RWPE2 (cell line): ENCODE data around the gene PPP1R13B.

Source experiments
- ATAC-seq: fragments of 200-7000 bp; cut with Tn5 transposase; 3 replicates; pipeline ENCODE4 v1.9.1; 2021; ENCODE audit warnings: low read depth
- DNase-seq: peaks from one replicate; pipeline ENCODE4 v3.0.0-alpha.2; 2020; ENCODE audit warnings: low spot score
- H3K27ac ChIP-seq: fragments of 450-650 bp; 2 replicates; pipeline ENCODE4 v1.5.1; 2017; ENCODE audit warnings: mild to moderate bottlenecking; ENCODE audit not compliant: poor library complexity, severe bottlenecking
- H3K27me3 ChIP-seq: fragments of 250-450 bp; sonication (Bioruptor Pico); 2 replicates; pipeline ENCODE4 v1.5.1; 2021; ENCODE audit warnings: mild to moderate bottlenecking, moderate library complexity; ENCODE audit not compliant: insufficient read depth, poor library complexity, severe bottlenecking
- H3K36me3 ChIP-seq: fragments of 250-450 bp; sonication (Bioruptor Pico); 2 replicates; pipeline ENCODE4 v1.5.1; 2020; ENCODE audit warnings: low read depth, mild to moderate bottlenecking, moderate library complexity
- H3K4me1 ChIP-seq: fragments of 250-450 bp; sonication (Bioruptor Pico); 2 replicates; pipeline ENCODE4 v1.5.1; 2021; ENCODE audit warnings: mild to moderate bottlenecking, moderate library complexity; ENCODE audit not compliant: insufficient read depth, poor library complexity, severe bottlenecking
- H3K4me3 ChIP-seq: fragments of 250-450 bp; sonication (Bioruptor Pico); 2 replicates; pipeline ENCODE4 v1.5.1; 2021; ENCODE audit warnings: mild to moderate bottlenecking, moderate library complexity; ENCODE audit not compliant: severe bottlenecking
- H3K9me3 ChIP-seq: fragments of 250-450 bp; sonication (Bioruptor Pico); 2 replicates; pipeline ENCODE4 v1.5.1; 2021; ENCODE audit warnings: mild to moderate bottlenecking, moderate library complexity; ENCODE audit not compliant: severe bottlenecking
- CTCF ChIP-seq: fragments of 450-650 bp; IDR thresholded peaks from one replicate; pipeline ENCODE4 v1.5.1; 2017; ENCODE audit warnings: mild to moderate bottlenecking, moderate library complexity; ENCODE audit not compliant: poor library complexity, severe bottlenecking

PPP1R13B gene

DNA sequence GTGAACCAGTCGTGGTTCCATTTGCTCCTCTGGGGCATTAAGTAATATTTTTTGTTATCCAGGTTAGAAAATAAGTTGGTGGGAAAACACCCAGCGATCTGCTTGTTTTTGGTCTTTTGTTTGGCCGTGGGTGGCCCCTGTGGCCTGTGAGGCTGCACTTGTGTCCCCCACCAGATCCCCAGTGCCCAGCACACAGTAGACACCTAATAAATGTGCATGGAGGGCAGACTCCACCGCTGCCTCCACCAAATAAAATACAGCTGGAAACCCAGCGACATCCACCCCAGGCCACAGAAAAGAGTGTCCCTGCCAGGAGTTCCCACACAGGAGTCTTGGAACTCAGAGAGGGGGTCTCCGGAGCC lies 8.3 kb upstream of the PPP1R13B start:
- ATAC-seq (no peak), DNase-seq (no peak)
- no peaks in the 10 kb centered on the region for H3K36me3 ChIP-seq
- H3K4me3 ChIP-seq: no peak overlapping the region
- TF ChIP-seq CTCF: no peak
- peaks cover 9% of the 10 kb centered on the region for H3K4me1 ChIP-seq
- H3K27ac ChIP-seq: no peak overlapping the region
- H3K9me3 ChIP-seq: no peaks in the 10 kb centered on the region
- no peaks in the 10 kb centered on the region for H3K27me3 ChIP-seq

DNA sequence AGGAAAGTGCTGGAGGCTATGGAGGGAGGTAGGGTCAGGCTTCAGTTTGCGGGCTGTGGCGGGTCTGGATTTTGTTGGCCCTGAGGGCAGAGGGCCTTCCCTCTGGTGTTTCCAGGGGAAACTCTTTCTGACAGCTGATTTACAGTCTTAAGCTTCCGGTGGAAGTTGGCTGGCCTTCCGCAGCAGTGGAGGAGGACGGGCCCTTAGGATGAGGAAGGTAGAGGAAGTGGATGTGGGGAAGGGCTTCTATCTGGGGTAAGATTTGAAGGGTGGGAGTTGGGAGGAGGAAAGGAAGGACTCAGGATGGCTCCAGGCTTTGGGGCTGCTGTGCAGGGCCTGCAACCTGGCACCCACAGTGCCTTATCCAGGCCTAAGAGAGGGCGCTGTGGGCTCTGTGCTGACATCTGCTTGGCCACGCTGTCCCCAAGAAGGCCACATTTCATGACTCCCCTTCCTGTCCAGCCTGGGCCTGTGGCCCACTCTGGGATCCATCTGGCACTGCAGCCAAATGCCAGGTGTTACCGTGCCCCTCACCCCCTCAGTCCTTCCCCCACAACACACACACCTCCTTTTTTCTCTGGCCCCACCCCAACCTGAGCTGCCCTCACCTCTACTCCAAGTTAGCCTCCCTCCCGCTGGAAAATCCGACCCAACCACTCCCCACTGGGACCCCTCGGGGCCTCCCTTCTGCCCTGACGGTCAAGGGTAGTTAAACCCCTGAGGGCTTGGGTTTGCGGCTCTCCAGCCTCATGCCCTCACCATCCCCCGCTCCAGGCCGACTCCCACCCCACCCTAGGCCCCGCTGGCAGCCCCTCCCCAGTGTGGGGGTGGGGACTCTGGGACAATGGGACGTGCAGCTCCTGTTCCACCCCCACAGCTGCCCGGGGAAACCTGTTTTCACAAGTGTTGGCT lies 7.7 kb upstream of the PPP1R13B start:
- peak; percentile 24; the same call in 2 of the 3 replicates for ATAC-seq
- H3K27ac ChIP-seq: no peak overlapping the region
- peak; percentile 80 for DNase-seq
- TF ChIP-seq CTCF: no peak
- no peaks in the 10 kb centered on the region for H3K9me3 ChIP-seq
- H3K27me3 ChIP-seq: no peaks in the 10 kb centered on the region
- no peaks in the 10 kb centered on the region for H3K36me3 ChIP-seq
- no peak overlapping the region for H3K4me3 ChIP-seq
- H3K4me1 ChIP-seq: peaks cover 9% of the 10 kb centered on the region

DNA sequence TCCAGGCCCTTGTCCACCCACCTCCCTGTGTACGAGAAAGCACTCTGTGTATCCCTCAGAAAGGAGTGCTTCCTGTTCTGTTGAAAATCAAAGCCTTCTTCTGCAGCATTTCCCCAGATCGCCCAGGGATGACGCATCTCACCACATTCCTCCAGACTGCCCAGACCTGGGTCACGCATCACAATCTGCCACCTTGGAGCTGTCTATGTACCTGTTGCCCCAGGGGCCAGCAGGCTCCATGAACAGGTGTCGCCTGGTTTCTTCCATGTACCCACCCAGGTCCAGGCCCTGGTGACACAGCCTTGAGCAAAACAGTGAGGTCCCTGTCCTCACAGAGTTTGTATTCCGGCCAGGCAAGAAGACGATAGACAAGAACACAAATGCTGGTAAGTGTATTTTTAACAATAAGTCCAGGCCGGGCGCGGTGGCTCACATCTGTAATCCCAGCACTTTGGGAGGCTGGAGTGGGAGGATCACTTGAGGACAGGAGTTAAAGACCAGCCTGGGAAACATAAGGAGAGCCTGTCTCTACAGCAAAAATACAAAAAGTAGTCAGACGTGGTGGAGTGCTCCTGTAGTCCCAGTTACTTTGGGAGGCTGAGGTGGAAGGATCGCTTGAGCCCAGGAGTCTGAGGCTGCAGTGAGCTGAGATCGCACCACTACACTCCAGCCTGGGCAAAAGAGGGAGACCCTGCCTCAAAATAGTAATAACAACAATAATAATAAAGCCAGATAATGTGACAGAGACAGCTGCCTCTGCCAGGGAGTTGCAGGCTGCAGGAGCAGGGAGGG lies 6.8 kb upstream of the PPP1R13B start:
- no peak for DNase-seq
- Histone ChIP-seq H3K27ac (no peak overlapping the region), H3K4me1 (peaks cover 9% of the 10 kb centered on the region)

DNA sequence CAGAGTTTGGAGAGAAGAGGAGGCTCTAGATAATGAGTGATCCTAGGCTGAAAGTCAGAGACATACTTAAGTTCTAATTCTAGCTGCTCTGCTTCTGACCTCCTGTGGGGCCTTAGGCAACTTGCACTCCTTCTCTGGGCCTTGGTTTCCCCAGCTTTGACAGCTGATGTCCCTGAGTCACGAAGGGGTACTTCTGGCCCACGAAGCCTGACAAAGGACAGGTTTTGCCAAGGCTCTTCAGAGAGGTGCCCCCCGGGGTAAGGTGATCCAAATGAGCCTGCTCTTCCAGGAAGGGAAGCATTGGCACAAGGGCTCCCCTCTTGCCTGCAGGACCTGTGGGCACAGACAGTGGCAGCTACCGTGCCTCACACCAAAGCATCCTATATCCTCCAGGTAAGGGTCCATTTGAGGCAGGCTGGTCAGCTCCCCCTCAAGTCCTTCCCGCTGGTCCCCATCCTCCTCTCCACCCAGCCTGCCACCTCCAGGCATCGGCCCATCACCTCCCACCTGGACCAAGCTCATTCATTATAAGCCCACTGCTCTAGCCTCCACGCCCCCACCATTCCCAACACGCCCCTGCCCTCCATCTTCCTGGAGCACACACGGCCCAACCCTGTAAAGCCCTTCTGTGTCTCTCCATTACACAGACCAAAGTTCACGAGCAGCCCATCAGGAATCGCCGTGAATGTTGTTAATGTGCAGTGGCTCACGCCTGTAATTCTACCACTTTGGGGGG lies 1.9 kb upstream of the PPP1R13B start:
- Histone ChIP-seq H3K36me3 (no peaks in the 10 kb centered on the region), H3K27me3 (no peaks in the 10 kb centered on the region), H3K4me1 (peaks cover 14% of the 10 kb centered on the region), H3K9me3 (no peaks in the 10 kb centered on the region), H3K27ac (no peak overlapping the region), H3K4me3 (no peak overlapping the region)
- no peak for TF ChIP-seq CTCF
- no peak for DNase-seq
- no peak for ATAC-seq

More for the DNA sequence above, 6.8 kb upstream of the PPP1R13B start:
- no peak for TF ChIP-seq CTCF
- ATAC-seq: peak; percentile 45; the same call in 2 of the 3 replicates
- H3K4me3 ChIP-seq: no peak overlapping the region
- H3K9me3 ChIP-seq: no peaks in the 10 kb centered on the region
- H3K36me3 ChIP-seq: no peaks in the 10 kb centered on the region
- no peaks in the 10 kb centered on the region for H3K27me3 ChIP-seq
